Keratinocyte (primary cell): ENCODE measurements around the gene GZMM. TPM values are rescaled to one million over a fixed set of nuclear protein-coding genes. Genes with fewer than 3 reads are reported as not detected.

Experiments used
- DNase-seq: peaks from one replicate; pipeline ENCODE4 v3.0.0-alpha.2; 2011; ENCODE audit warnings: low read depth, missing footprints, low spot score
- FAIRE-seq: peaks from 2 replicates; lab custom pipeline; 2011; peaks lifted over from hg19 to GRCh38; lab: Jason Lieb, UNC
- H2AFZ ChIP-seq: 2 replicates; pipeline ENCODE4 v1.6.0; 2012; ENCODE audit warnings: low read length, control low read depth, inconsistent platforms; ENCODE audit not compliant: control insufficient read depth
- H3K27ac ChIP-seq: 2 replicates; pipeline ENCODE4 v1.5.1; 2011; ENCODE audit warnings: low read length; ENCODE audit not compliant: control insufficient read depth, insufficient read depth
- H3K27me3 ChIP-seq: 3 replicates; pipeline ENCODE4 v1.6.0; 2011; ENCODE audit warnings: low read length; ENCODE audit not compliant: control insufficient read depth, insufficient read depth; ENCODE audit errors: extremely low read depth
- H3K36me3 ChIP-seq, 2 experiments: 2 replicates in 1 of 2; 3 replicates in 1 of 2; pipeline ENCODE4 v1.5.1; 2011; ENCODE audit warnings: low read length in 2 of 2, mild to moderate bottlenecking in 1 of 2; ENCODE audit not compliant: control insufficient read depth in 2 of 2, insufficient read depth in 2 of 2; ENCODE audit errors: extremely low read depth in 1 of 2
- H3K4me1 ChIP-seq: 3 replicates; pipeline ENCODE4 v1.5.1; 2011; ENCODE audit warnings: low read length; ENCODE audit not compliant: control insufficient read depth, insufficient read depth; ENCODE audit errors: extremely low read depth
- H3K4me2 ChIP-seq: 3 replicates; pipeline ENCODE4 v1.6.0; 2011; ENCODE audit warnings: low read depth, low read length; ENCODE audit not compliant: control insufficient read depth, insufficient read depth; ENCODE audit errors: extremely low read depth
- H3K4me3 ChIP-seq, 3 experiments: fragments of 200-600 bp in 1 of 3; sonication (generic) in 1 of 3; 2 replicates in 2 of 3; 3 replicates in 1 of 3; pipeline ENCODE4 v1.5.1; 2011 to 2016; ENCODE audit warnings: low read length in 3 of 3, mild to moderate bottlenecking in 3 of 3, control low read depth in 2 of 3, inconsistent platforms in 1 of 3, low read depth in 1 of 3, mixed read lengths in 1 of 3, mixed run types in 1 of 3, moderate library complexity in 1 of 3; ENCODE audit not compliant: control insufficient read depth in 2 of 3, insufficient read depth in 2 of 3; ENCODE audit errors: extremely low read depth in 1 of 3
- H3K79me2 ChIP-seq: 2 replicates; pipeline ENCODE4 v1.6.0; 2012; ENCODE audit warnings: low read length; ENCODE audit not compliant: control insufficient read depth, insufficient read depth
- H3K9ac ChIP-seq: 3 replicates; pipeline ENCODE4 v1.6.0; 2011; ENCODE audit warnings: low read length; ENCODE audit not compliant: control insufficient read depth, insufficient read depth; ENCODE audit errors: extremely low read depth
- H3K9me1 ChIP-seq: 3 replicates; pipeline ENCODE4 v1.6.0; 2011; ENCODE audit warnings: low read length; ENCODE audit not compliant: control insufficient read depth, insufficient read depth; ENCODE audit errors: extremely low read depth
- H3K9me3 ChIP-seq: 2 replicates; pipeline ENCODE4 v1.5.1; 2012; ENCODE audit warnings: low read depth, low read length; ENCODE audit not compliant: control insufficient read depth
- H4K20me1 ChIP-seq: 3 replicates; pipeline ENCODE4 v1.6.0; 2011; ENCODE audit warnings: low read length; ENCODE audit not compliant: control insufficient read depth, insufficient read depth; ENCODE audit errors: extremely low read depth
- EZH2 ChIP-seq: IDR thresholded peaks from one replicate; pipeline ENCODE4 v1.6.1; 2012; ENCODE audit warnings: inconsistent platforms, mild to moderate bottlenecking, low read length, moderate library complexity
- dilution Hi-C: fragments of 300-500 bp; cut with MboI; formaldehyde crosslinking; loops from one replicate; pipeline ENCODE4 v1.7.0; 2020; ENCODE audit warnings: low sequenced_read_pairs; ENCODE audit not compliant: extremely low pct_ligation_motif_present
- polyA plus RNA-seq, 5 experiments: library from polyadenylated mRNA; depleted of rRNA in 3 of 5; stranded (reverse) in 3 of 5; stranded (forward) in 1 of 5; unstranded in 1 of 5; fragments of >200 nt; gene quantifications; 1 replicate in 1 of 5; 2 replicates in 3 of 5; 3 replicates in 1 of 5; pipeline versions ENCODE4 v1.2.1 to v1.2.3, GENCODE V29; 2011 to 2012; ENCODE audit warnings: missing spikeins in 2 of 5, low read depth in 1 of 5, low replicate concordance in 1 of 5
- TF ChIP-seq, protein P1 (sequence below), 3 experiments: IDR thresholded peaks in 1 of 3; conservative IDR thresholded peaks in 1 of 3; optimal IDR thresholded peaks in 1 of 3; 2 replicates in 2 of 3; 3 replicates in 1 of 3; pipeline versions ENCODE3 to v1.5.1; 2011; ENCODE audit warnings: low read length in 3 of 3, mild to moderate bottlenecking in 3 of 3, moderate library complexity in 2 of 3, control low read depth in 1 of 3, inconsistent platforms in 1 of 3; ENCODE audit not compliant: insufficient read depth in 2 of 3; ENCODE audit errors: extremely low read depth in 1 of 3

GZMM gene
- polyA plus RNA-seq, 1 donor (not counting 4 experiments of a cell fraction or from before 2014, with no cell fraction given) = not detected

DNA sequence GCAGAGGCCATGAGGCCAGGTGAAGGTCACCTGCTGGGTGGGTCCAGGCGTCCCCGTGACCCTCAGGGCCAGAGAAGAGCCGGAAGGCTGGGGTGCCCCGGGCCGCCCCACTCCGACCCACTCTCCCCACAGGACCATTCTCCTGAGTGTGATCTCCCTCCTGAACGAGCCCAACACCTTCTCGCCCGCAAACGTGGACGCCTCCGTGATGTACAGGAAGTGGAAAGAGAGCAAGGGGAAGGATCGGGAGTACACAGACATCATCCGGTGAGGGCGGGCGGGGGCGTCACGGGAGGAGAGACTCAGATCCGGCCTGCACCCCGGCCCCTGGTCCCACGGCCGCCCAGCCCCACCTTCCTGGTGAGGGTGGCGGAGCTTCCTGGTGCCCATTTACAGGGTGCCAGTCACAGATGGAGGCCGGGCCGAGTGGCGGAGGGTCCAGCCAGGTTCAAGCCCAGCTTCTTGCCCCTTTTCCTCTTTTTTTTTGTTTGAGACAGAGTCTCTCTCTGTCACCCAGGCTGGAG is 6.9 kb upstream of the GZMM start:
- Histone ChIP-seq H3K4me1 (peaks cover 13% of the 10 kb centered on the region), H3K4me3 (no peak overlapping the region), H3K36me3 (peaks cover 15 to 19% of the 10 kb centered on the region in 2 experiments), H2AFZ (no peak overlapping the region), H3K9me3 (no peaks in the 10 kb centered on the region), H3K79me2 (peaks cover 44% of the 10 kb centered on the region), H3K4me2 (no peak overlapping the region), H3K27me3 (no peaks in the 10 kb centered on the region), H4K20me1 (peaks cover 22% of the 10 kb centered on the region), H3K9me1 (peaks cover 4% of the 10 kb centered on the region), H3K9ac (no peak overlapping the region), H3K27ac (no peak overlapping the region)
- TF ChIP-seq EZH2 = no peak
- TF ChIP-seq, protein P1, sequence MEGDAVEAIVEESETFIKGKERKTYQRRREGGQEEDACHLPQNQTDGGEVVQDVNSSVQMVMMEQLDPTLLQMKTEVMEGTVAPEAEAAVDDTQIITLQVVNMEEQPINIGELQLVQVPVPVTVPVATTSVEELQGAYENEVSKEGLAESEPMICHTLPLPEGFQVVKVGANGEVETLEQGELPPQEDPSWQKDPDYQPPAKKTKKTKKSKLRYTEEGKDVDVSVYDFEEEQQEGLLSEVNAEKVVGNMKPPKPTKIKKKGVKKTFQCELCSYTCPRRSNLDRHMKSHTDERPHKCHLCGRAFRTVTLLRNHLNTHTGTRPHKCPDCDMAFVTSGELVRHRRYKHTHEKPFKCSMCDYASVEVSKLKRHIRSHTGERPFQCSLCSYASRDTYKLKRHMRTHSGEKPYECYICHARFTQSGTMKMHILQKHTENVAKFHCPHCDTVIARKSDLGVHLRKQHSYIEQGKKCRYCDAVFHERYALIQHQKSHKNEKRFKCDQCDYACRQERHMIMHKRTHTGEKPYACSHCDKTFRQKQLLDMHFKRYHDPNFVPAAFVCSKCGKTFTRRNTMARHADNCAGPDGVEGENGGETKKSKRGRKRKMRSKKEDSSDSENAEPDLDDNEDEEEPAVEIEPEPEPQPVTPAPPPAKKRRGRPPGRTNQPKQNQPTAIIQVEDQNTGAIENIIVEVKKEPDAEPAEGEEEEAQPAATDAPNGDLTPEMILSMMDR (optimal IDR thresholded peaks at IDR 0.05 in 1 of 3, IDR thresholded peaks at IDR 0.05 in 1 of 3, conservative IDR thresholded peaks at IDR 0.05 in 1 of 3; ENCODE audit: extremely low read depth in 1 of 3, insufficient read depth in 2 of 3, low read length in 3 of 3) = no peak
- DNase-seq (no peak), FAIRE-seq (no peak)
- dilution Hi-C loops = no loop called here

DNA sequence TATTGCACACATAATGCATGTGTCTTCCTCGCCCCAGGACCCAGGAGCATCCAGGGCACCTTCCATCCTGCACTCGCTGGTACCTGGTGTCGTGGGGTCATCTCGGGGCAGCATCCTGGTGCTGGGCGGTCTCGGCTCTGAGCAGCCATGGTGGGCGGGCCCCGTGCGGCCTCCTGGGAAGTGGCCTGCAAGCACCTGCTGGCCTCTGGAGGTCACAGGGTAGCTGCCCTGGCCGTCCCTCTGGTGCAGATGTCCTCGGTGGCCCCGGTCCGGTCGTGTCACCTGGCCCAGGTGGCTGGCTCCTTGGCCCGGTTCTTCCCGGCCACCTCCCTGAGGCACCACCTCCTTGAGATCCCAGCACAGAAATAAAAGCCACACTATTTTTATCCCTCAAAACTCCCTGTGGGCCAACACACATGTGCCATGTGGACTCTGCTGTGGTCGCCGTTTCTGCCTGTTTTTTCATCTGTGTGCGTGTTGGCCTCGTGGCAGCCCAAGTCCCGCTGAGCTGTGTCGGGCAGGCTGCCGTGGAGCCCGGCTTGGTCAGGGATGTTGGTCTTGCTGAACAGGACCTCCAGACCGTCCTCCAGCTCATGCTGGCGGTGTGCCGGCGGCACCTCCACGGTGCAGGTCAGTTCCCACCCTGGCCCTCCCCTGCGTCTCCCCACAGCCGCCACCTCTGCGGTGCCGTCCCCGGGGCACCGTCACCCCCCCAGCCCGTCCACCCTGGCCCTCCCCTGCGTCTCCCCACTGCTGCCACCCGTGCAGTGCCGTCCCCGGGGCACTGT is 5.0 kb upstream of the GZMM start:
- H3K4me3 ChIP-seq = no peak overlapping the region
- peaks cover 3% of the 10 kb centered on the region for H3K9me1 ChIP-seq
- no peaks in the 10 kb centered on the region for H3K9me3 ChIP-seq
- TF ChIP-seq, protein P1 (optimal IDR thresholded peaks at IDR 0.05 in 1 of 3, IDR thresholded peaks at IDR 0.05 in 1 of 3, conservative IDR thresholded peaks at IDR 0.05 in 1 of 3; ENCODE audit: extremely low read depth in 1 of 3, insufficient read depth in 2 of 3, low read length in 3 of 3) = no peak
- TF ChIP-seq EZH2 = no peak
- dilution Hi-C loops = no loop called here
- H3K4me1 ChIP-seq = peaks cover 2% of the 10 kb centered on the region
- no peak overlapping the region for H3K27ac ChIP-seq
- no peak overlapping the region for H3K9ac ChIP-seq
- peaks cover 13% of the 10 kb centered on the region for H4K20me1 ChIP-seq
- H3K27me3 ChIP-seq = no peaks in the 10 kb centered on the region
- H3K79me2 ChIP-seq = peaks cover 25% of the 10 kb centered on the region
- DNase-seq (no peak), FAIRE-seq (no peak)
- no peak overlapping the region for H2AFZ ChIP-seq
- H3K4me2 ChIP-seq = no peak overlapping the region
- H3K36me3 ChIP-seq = peaks cover 20 to 21% of the 10 kb centered on the region in 2 experiments
